Measurements from ENCODE around the gene MRPL21. TPM values are rescaled to one million over a fixed set of nuclear protein-coding genes. Genes with fewer than 3 reads are reported as not detected.

The MRPL21 gene
- total RNA-seq, 1 donor from 2014 or later = 31.5 TPM

GRCh38 chr11:68914761-68915160 lies 11.1 kb upstream of the MRPL21 start:
- Mint-ChIP-seq H3K36me3 (ENCODE audit: low read depth) (peaks cover 44% of the 10 kb centered on the region), H3K27me3 (ENCODE audit: low read depth) (no peaks in the 10 kb centered on the region), H3K4me3 (ENCODE audit: unreplicated experiment) (no peak overlapping the region), H3K4me1 (ENCODE audit: low read depth) (no peaks in the 10 kb centered on the region), H3K27ac (ENCODE audit: unreplicated experiment) (no peak overlapping the region), H3K9me3 (ENCODE audit: low read depth) (no peaks in the 10 kb centered on the region)
- peak; percentile 54 for DNase-seq (ENCODE audit: low spot score)
- no peak for TF ChIP-seq CTCF (IDR thresholded peaks at IDR 0.05)

GRCh38 chr11:68913188-68913587 lies 9.6 kb upstream of the MRPL21 start:
- Mint-ChIP-seq H3K4me3 (ENCODE audit: unreplicated experiment) (no peak overlapping the region), H3K27ac (ENCODE audit: unreplicated experiment) (no peak overlapping the region), H3K36me3 (ENCODE audit: low read depth) (peaks cover 40% of the 10 kb centered on the region), H3K27me3 (ENCODE audit: low read depth) (no peaks in the 10 kb centered on the region), H3K9me3 (ENCODE audit: low read depth) (no peaks in the 10 kb centered on the region), H3K4me1 (ENCODE audit: low read depth) (no peaks in the 10 kb centered on the region)
- peak; percentile 19 for DNase-seq (ENCODE audit: low spot score)
- TF ChIP-seq CTCF (IDR thresholded peaks at IDR 0.05) = no peak

GRCh38 chr11:68912254-68912653 lies 8.6 kb upstream of the MRPL21 start:
- TF ChIP-seq CTCF (IDR thresholded peaks at IDR 0.05) = no peak
- no peak overlapping the region for H3K4me3 Mint-ChIP-seq (ENCODE audit: unreplicated experiment)
- H3K27ac Mint-ChIP-seq (ENCODE audit: unreplicated experiment) = no peak overlapping the region
- no peaks in the 10 kb centered on the region for H3K4me1 Mint-ChIP-seq (ENCODE audit: low read depth)
- no peaks in the 10 kb centered on the region for H3K9me3 Mint-ChIP-seq (ENCODE audit: low read depth)
- peaks cover 38% of the 10 kb centered on the region for H3K36me3 Mint-ChIP-seq (ENCODE audit: low read depth)
- no peaks in the 10 kb centered on the region for H3K27me3 Mint-ChIP-seq (ENCODE audit: low read depth)
- DNase-seq (ENCODE audit: low spot score) = peak; percentile 19

- no peaks in the 10 kb centered on the region for H3K27me3 Mint-ChIP-seq (ENCODE audit: low read depth)
- TF ChIP-seq CTCF (IDR thresholded peaks at IDR 0.05) = no peak
- no peak overlapping the region for H3K4me3 Mint-ChIP-seq (ENCODE audit: unreplicated experiment)
- H3K4me1 Mint-ChIP-seq (ENCODE audit: low read depth) = no peaks in the 10 kb centered on the region
- no peaks in the 10 kb centered on the region for H3K9me3 Mint-ChIP-seq (ENCODE audit: low read depth)
- H3K36me3 Mint-ChIP-seq (ENCODE audit: low read depth) = peaks cover 38% of the 10 kb centered on the region
- DNase-seq (ENCODE audit: low spot score) = peak; percentile 48
- no peak overlapping the region for H3K27ac Mint-ChIP-seq (ENCODE audit: unreplicated experiment)
Observed at GRCh38 chr11:68911731-68912130, 8.1 kb upstream of the MRPL21 start.

- DNase-seq (ENCODE audit: low spot score) = peak; percentile 47
- Mint-ChIP-seq H3K36me3 (ENCODE audit: low read depth) (peaks cover 31% of the 10 kb centered on the region), H3K27me3 (ENCODE audit: low read depth) (no peaks in the 10 kb centered on the region), H3K9me3 (ENCODE audit: low read depth) (no peaks in the 10 kb centered on the region), H3K4me3 (ENCODE audit: unreplicated experiment) (no peak overlapping the region), H3K27ac (ENCODE audit: unreplicated experiment) (no peak overlapping the region), H3K4me1 (ENCODE audit: low read depth) (no peaks in the 10 kb centered on the region)
- no peak for TF ChIP-seq CTCF (IDR thresholded peaks at IDR 0.05)
Observed at GRCh38 chr11:68910965-68911364, 7.3 kb upstream of the MRPL21 start.

Measured in chondrocyte (in vitro differentiated cells).